Activated naive CD4-positive, alpha-beta T cell treated with anti-CD3 and anti-CD28 coated beads, Interleukin-2, amount 10 ng/mL, durations not matched to agents 7 days and 5 days (primary cell): ENCODE results near the gene ATAD3B.
A peak's percentile ranks its signal among the peaks of the same experiment; 100 is the strongest.
"Not testable (repeated sequence)": the region's sequence is repeated elsewhere in the genome, so short reads cannot be mapped to it uniquely, and the experiment has no call there.

Experiments
- CTCF ChIA-PET: fragments of 350-600 bp; sonication (Branson Sonifier 250); formaldehyde crosslinking; loops from one replicate; lab custom pipeline; 2021; ENCODE audit warnings: antibody characterized with exemption; lab: Charles Lee
- DNase-seq: peaks from one replicate; pipeline ENCODE4 v3.0.0-alpha.2; 2020
- H3K27ac Mint-ChIP-seq: one replicate; pipeline ENCODE4 v1.8.0; 2021; ENCODE audit warnings: mild to moderate bottlenecking, moderate library complexity, mixed read lengths
- H3K27me3 Mint-ChIP-seq: one replicate; pipeline ENCODE4 v1.8.0; 2021; ENCODE audit warnings: mild to moderate bottlenecking, mixed read lengths
- H3K36me3 Mint-ChIP-seq: one replicate; pipeline ENCODE4 v1.8.0; 2021; ENCODE audit warnings: mixed read lengths
- H3K4me1 Mint-ChIP-seq: one replicate; pipeline ENCODE4 v1.8.0; 2021; ENCODE audit warnings: mixed read lengths
- H3K4me3 Mint-ChIP-seq: one replicate; pipeline ENCODE4 v1.8.0; 2021; ENCODE audit warnings: mild to moderate bottlenecking, moderate library complexity, mixed read lengths
- H3K9me3 Mint-ChIP-seq: one replicate; pipeline ENCODE4 v1.8.0; 2021; ENCODE audit warnings: mixed read lengths

ATAD3B gene

GRCh38 chr1:1437033-1437903 is 34.3 kb upstream of the ATAD3B start:
- no peak overlapping the region for H3K27ac Mint-ChIP-seq
- H3K27me3 Mint-ChIP-seq: peaks cover 76% of the 10 kb centered on the region
- CTCF ChIA-PET: interaction anchor here (0.7 to 2.4 kb wide), 3 partner anchors 38 to 68 kb away, joined by 3 to 8 read pairs (median 3); partner anchors contain the start of gene CCNL2
- no peak for DNase-seq
- no peaks in the 10 kb centered on the region for H3K36me3 Mint-ChIP-seq
- H3K4me1 Mint-ChIP-seq: peaks cover 9% of the 10 kb centered on the region
- no peaks in the 10 kb centered on the region for H3K9me3 Mint-ChIP-seq
- no peak overlapping the region for H3K4me3 Mint-ChIP-seq

DNA sequence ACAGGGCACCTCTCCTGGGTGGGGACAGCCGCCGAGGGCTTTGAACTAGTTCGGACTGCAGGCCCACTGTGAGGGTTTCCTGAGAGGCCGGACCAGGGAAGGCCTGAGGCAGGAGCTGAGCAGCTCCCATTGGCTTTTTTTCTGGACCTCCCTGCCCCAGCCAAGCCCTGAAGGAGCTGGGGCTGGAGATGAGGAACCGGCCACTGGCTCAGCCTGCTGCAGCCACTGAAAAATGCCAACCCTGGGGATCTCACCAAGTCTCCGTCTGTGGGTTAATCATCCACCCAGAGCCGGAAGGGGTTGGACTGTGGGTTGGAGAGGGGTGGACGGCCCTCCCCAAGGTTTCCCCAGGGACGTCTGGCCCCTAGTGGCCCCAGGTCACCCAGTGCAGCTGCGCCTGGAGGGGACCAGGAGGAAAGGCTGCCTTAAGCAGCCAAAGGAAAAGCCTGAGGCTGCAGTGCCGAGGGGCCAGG is 33.6 kb upstream of the ATAD3B start:
- Mint-ChIP-seq H3K36me3 (no peaks in the 10 kb centered on the region), H3K27ac (no peak overlapping the region), H3K9me3 (no peaks in the 10 kb centered on the region), H3K27me3 (peaks cover 70% of the 10 kb centered on the region), H3K4me3 (no peak overlapping the region), H3K4me1 (peaks cover 9% of the 10 kb centered on the region)
- DNase-seq: no peak
- CTCF ChIA-PET: interaction anchor here (0.6 to 2.4 kb wide), 3 partner anchors 24 to 67 kb away, joined by 3 to 8 read pairs (median 3); partner anchors contain the start of gene CCNL2

- no peak for DNase-seq
- H3K36me3 Mint-ChIP-seq: no peaks in the 10 kb centered on the region
- CTCF ChIA-PET: interaction anchor here (1.1 to 2.4 kb wide), 2 partner anchors 23 to 66 kb away, joined by 4 to 8 read pairs; no protein-coding TSS in a partner anchor
- H3K27ac Mint-ChIP-seq: no peak overlapping the region
- peaks cover 9% of the 10 kb centered on the region for H3K4me1 Mint-ChIP-seq
- H3K9me3 Mint-ChIP-seq: no peaks in the 10 kb centered on the region
- H3K27me3 Mint-ChIP-seq: peaks cover 62% of the 10 kb centered on the region
- H3K4me3 Mint-ChIP-seq: no peak overlapping the region
Measured at GRCh38 chr1:1438531-1439381, 32.8 kb upstream of the ATAD3B start.

DNA sequence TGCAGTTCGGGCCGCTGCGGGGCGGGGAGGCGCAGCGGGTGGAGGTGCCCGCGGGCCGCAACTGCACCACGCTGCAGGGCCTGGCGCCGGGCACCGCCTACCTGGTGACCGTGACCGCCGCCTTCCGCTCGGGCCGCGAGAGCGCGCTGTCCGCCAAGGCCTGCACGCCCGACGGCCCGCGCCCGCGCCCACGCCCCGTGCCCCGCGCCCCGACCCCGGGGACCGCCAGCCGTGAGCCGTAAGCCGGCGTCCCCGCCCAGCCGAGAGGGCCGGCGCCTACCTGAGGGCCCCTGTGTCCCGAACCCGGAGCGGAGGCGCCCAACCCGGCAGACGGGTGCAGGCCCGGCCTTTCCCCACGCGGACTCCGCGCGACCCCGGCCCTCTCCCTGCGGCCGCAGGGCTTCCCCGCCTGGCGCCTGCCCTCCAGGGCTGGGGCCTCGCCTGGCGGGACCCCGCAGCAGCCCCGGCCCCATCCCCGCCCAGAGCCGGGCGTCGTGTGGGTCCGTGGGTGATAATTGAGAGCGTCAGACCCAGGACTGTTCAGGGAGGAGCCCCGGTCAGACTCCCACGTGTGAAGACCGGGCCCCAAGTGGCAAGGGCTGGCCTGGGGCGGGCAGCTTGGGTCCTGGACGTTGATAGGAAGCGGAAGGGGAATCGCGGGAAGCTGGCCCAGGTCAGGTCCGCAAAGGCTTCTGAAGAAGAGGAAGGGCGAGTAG is 31.9 kb upstream of the ATAD3B start:
- Mint-ChIP-seq H3K27me3 (peaks cover 55% of the 10 kb centered on the region), H3K27ac (no peak overlapping the region), H3K9me3 (no peaks in the 10 kb centered on the region), H3K4me1 (peaks cover 9% of the 10 kb centered on the region), H3K36me3 (no peaks in the 10 kb centered on the region), H3K4me3 (no peak overlapping the region)
- CTCF ChIA-PET: interaction anchor here (0.8 to 2.8 kb wide), 5 partner anchors 8 to 60 kb away, joined by 3 to 10 read pairs (median 6); a partner anchor contains a TSS
- no peak for DNase-seq

GRCh38 chr1:1440262-1441001 is 31.1 kb upstream of the ATAD3B start:
- Mint-ChIP-seq H3K27ac (no peak overlapping the region), H3K4me3 (no peak overlapping the region), H3K27me3 (peaks cover 48% of the 10 kb centered on the region), H3K9me3 (no peaks in the 10 kb centered on the region), H3K36me3 (no peaks in the 10 kb centered on the region), H3K4me1 (peaks cover 4% of the 10 kb centered on the region)
- CTCF ChIA-PET: interaction anchor here (0.8 to 2.8 kb wide), 11 partner anchors 9 to 69 kb away, joined by 3 to 10 read pairs (median 4); partner anchors contain the start of gene ATAD3C
- no peak for DNase-seq

DNA sequence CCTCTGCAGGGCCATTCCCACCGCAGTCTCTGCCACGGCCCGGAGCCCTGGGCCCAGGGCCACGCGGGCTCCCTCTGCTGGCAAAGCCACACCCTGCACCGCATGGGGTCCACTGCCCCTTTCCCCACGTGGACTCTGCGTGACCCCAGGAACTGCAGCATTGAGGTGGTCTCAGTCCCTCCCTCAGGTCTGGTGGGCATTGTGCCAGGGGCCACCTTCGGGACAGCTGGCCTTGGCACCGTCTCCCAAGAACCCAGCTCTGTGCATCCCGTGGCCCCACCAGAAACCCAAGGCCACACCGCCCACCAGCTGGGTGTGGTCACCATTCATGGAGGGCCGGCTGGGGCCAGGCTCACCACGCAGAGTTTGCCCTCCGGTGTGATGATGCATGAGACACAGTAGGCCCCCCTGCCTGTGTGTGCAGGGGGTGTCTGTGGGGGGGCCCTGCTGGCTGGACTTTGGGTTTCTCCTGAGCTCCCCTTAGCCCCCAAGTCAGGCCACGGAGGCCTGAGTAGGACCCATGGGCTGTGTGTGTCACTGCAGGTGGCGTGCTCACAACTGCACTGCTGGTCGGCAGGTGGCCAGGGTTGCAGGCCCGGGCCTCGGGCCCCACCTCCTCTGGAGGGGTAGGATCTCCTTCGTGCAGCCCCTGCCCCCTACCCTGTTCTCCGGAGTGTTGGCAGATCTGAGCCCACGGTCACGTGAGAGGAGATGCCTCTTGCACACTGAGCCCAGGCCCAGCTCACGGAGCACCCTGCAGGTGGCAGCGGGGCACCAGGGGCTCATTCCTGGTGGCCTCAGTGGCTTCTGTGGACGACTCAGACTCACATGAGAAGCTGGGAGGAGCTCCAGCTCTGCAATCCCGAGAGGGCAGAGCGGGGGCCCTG is 30.3 kb upstream of the ATAD3B start:
- no peak overlapping the region for H3K4me3 Mint-ChIP-seq
- peak; percentile 67 for DNase-seq

GRCh38 chr1:1442069-1442770 is 29.3 kb upstream of the ATAD3B start:
- no peak overlapping the region for H3K27ac Mint-ChIP-seq
- DNase-seq: no peak
- CTCF ChIA-PET: interaction anchor here (1.4 to 2.8 kb wide), 3 partner anchors 11 to 44 kb away, joined by 3 to 10 read pairs (median 9); no protein-coding TSS in a partner anchor
- no peaks in the 10 kb centered on the region for H3K4me1 Mint-ChIP-seq
- no peaks in the 10 kb centered on the region for H3K9me3 Mint-ChIP-seq
- H3K36me3 Mint-ChIP-seq: no peaks in the 10 kb centered on the region
- H3K27me3 Mint-ChIP-seq: peaks cover 33% of the 10 kb centered on the region
- no peak overlapping the region for H3K4me3 Mint-ChIP-seq

More for the DNA sequence above, 30.3 kb upstream of the ATAD3B start:
- H3K27me3 Mint-ChIP-seq: peaks cover 43% of the 10 kb centered on the region
- CTCF ChIA-PET: interaction anchor here (0.8 to 2.8 kb wide), 11 partner anchors 9 to 95 kb away, joined by 3 to 10 read pairs (median 4); partner anchors contain the start of gene ATAD3C
- H3K36me3 Mint-ChIP-seq: no peaks in the 10 kb centered on the region
- H3K9me3 Mint-ChIP-seq: no peaks in the 10 kb centered on the region
- peaks cover 2% of the 10 kb centered on the region for H3K4me1 Mint-ChIP-seq
- no peak overlapping the region for H3K27ac Mint-ChIP-seq

GRCh38 chr1:1446631-1447030 is 24.9 kb upstream of the ATAD3B start:
- H3K9me3 Mint-ChIP-seq, H3K4me3 Mint-ChIP-seq, H3K36me3 Mint-ChIP-seq, H3K27ac Mint-ChIP-seq, DNase-seq, CTCF ChIA-PET, H3K4me1 Mint-ChIP-seq: not testable (repeated sequence)
- peaks cover 13% of the 10 kb centered on the region for H3K27me3 Mint-ChIP-seq

DNA sequence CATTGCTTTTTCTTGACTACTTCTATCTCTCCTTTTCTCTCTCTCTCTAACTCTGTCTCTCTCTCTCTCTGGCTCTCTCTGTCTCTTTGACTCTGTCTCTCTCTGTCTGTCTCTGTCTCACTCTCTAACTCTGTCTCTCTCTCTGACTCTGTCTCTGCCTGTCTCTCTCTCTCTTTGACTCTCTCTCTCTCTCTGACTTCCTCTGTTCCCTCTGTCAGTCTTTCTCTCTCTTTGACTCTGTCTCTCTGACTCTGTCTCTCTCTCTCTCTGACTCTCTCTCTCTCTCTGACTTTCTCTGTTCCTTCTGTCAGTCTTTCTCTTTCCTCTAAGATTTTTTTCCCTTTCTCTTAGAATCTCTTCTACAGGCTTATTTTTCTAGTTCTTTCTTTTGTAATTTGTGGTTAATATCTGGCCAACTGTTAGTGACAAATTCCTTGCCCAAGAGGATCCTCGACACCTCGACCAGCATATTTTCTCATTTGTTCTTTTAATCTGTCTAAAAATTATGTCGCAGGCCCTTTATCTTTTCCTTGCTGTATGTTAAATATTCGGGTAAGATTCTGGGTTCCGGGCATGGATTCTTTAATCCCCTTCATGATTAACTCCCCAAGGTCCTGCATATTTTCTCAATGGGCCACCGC is 22.3 kb upstream of the ATAD3B start, which contains the start of gene ATAD3C:
ATAD3C (plus strand) TSS at position 591 of the 641 bp plus-strand sequence. CDS start 995 bp downstream, outside the sequence.
- H3K27me3 Mint-ChIP-seq: peaks cover 11% of the 10 kb centered on the region
- H3K4me1 Mint-ChIP-seq: no peaks in the 10 kb centered on the region
- DNase-seq: no peak
- CTCF ChIA-PET: interaction anchor here (1.1 kb wide), 1 partner anchor 8 kb away, joined by 4 read pairs; no protein-coding TSS in a partner anchor
- H3K36me3 Mint-ChIP-seq: no peaks in the 10 kb centered on the region
- H3K27ac Mint-ChIP-seq: no peak within 1 kb of the TSS
- H3K9me3 Mint-ChIP-seq: no peaks in the 10 kb centered on the region
- no peak within 1 kb of the TSS for H3K4me3 Mint-ChIP-seq

DNA sequence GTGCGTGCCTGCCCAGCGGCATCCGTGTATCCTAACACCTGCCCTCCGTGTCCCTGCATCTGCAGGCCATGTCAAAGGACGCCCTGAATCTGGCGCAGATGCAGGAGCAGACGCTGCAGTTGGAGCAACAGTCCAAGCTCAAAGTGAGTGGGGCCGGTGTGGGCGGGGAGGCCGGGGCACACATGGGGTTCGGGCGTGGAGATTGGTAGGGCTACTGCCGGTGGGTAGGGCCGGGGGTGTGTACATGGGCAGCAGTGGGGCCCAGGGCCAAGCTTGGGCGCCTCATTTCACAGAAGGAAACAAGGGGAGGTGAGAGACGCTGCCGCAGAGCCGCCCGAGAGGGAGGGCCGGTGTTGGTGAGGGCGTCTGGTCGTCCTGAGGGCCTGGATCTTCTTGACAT is 20.9 kb upstream of the ATAD3B start:
- H3K27ac Mint-ChIP-seq, H3K36me3 Mint-ChIP-seq, H3K4me1 Mint-ChIP-seq, DNase-seq, H3K4me3 Mint-ChIP-seq, H3K9me3 Mint-ChIP-seq, CTCF ChIA-PET: not testable (repeated sequence)
- peaks cover 10% of the 10 kb centered on the region for H3K27me3 Mint-ChIP-seq

DNA sequence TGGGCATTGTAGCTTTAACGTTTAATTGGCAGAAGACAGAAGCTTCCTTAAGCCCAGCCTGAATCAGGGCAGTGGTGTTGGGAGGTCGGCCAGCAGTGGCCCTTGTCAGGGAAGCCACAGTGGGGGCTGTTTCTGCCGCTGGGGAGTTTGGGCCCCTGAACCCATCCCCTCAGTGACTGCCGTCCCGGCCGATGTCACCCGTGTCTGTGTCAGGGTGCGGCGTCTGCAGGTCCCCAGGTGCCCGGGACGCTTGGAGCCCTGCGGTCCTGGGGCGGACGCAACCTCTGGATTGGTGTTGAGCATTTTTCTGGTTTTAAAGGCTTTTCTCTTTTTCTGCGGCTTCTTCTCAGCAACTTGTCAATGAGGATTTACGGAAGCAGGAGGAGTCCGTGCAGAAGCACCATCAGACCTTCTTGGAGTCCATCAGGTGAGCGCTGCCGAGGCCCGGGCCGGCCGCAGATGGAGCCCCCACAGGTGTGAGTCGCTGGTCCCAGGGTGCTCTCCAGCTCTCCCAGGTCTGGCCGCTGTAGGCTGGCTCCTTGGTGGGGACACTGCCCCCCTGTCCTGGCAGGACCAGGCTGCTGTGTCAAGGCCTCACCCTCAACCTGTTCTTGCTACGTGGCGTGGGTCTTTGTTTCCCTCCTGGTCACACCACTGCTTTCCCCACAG is 19.7 kb upstream of the ATAD3B start:
- no peak overlapping the region for H3K27ac Mint-ChIP-seq
- peaks cover 10% of the 10 kb centered on the region for H3K27me3 Mint-ChIP-seq
- no peaks in the 10 kb centered on the region for H3K36me3 Mint-ChIP-seq
- no peaks in the 10 kb centered on the region for H3K9me3 Mint-ChIP-seq
- CTCF ChIA-PET: no interaction called here
- H3K4me3 Mint-ChIP-seq: no peak overlapping the region
- no peak for DNase-seq
- H3K4me1 Mint-ChIP-seq: no peaks in the 10 kb centered on the region
